Fibroblast of gingiva (primary cell): ENCODE results near the gene ADAM12.

Experiments used
- DNase-seq: peaks from one replicate; pipeline ENCODE4 v3.0.0-alpha.2; 2011; ENCODE audit warnings: low read depth

Gene ADAM12

GRCh38 chr10:126387931-126388911 lies at the start of gene ADAM12:
ADAM12 (minus strand) TSS chr10:126388477; CDS start chr10:126388145, 332 bp downstream.
- peak; percentile 80 for DNase-seq

- DNase-seq: no peak
Observed at GRCh38 chr10:126437635-126438406, 49.5 kb upstream of the ADAM12 start.

- no peak for DNase-seq
Observed at GRCh38 chr10:126434235-126434634, 46.0 kb upstream of the ADAM12 start.

GRCh38 chr10:126433351-126433750 lies 45.1 kb upstream of the ADAM12 start:
- no peak for DNase-seq

GRCh38 chr10:126432507-126432906 lies 44.2 kb upstream of the ADAM12 start:
- DNase-seq: no peak

GRCh38 chr10:126431816-126432215 lies 43.5 kb upstream of the ADAM12 start:
- no peak for DNase-seq

GRCh38 chr10:126430512-126430911 lies 42.2 kb upstream of the ADAM12 start:
- no peak for DNase-seq

- DNase-seq: no peak
Observed at GRCh38 chr10:126429275-126429674, 41.0 kb upstream of the ADAM12 start.

- no peak for DNase-seq
Observed at GRCh38 chr10:126425489-126426065, 37.3 kb upstream of the ADAM12 start.

- DNase-seq: no peak
Observed at GRCh38 chr10:126425032-126425431, 36.8 kb upstream of the ADAM12 start.

GRCh38 chr10:126423732-126424491 lies 35.6 kb upstream of the ADAM12 start:
- DNase-seq: no peak

GRCh38 chr10:126422567-126422966 lies 34.3 kb upstream of the ADAM12 start:
- DNase-seq: peak; percentile 41

GRCh38 chr10:126421756-126422256 lies 33.5 kb upstream of the ADAM12 start:
- DNase-seq: peak; percentile 98

- peak; percentile 22 for DNase-seq
Observed at GRCh38 chr10:126420567-126421300, 32.5 kb upstream of the ADAM12 start.

GRCh38 chr10:126417220-126417825 lies 29.0 kb upstream of the ADAM12 start:
- DNase-seq: no peak

- DNase-seq: no peak
Observed at GRCh38 chr10:126409821-126410220, 21.5 kb upstream of the ADAM12 start.

GRCh38 chr10:126408953-126409641 lies 20.8 kb upstream of the ADAM12 start:
- no peak for DNase-seq

- peak; percentile 41 for DNase-seq
Observed at GRCh38 chr10:126407831-126408230, 19.6 kb upstream of the ADAM12 start.

- no peak for DNase-seq
Observed at GRCh38 chr10:126405239-126405775, 17.0 kb upstream of the ADAM12 start.
